Fibroblast of mammary gland (primary cell): ENCODE data around the gene TRDN.

Source experiments
- DNase-seq: peaks from one replicate; pipeline ENCODE4 v3.0.0-alpha.2; 2010; ENCODE audit warnings: low read depth
- H3K4me3 ChIP-seq: 2 replicates; pipeline ENCODE4 v1.5.1; 2011; ENCODE audit warnings: low read depth, mild to moderate bottlenecking, low read length, moderate library complexity; ENCODE audit not compliant: control insufficient read depth
- TF ChIP-seq, protein P1 (sequence below): conservative IDR thresholded peaks from 2 replicates; pipeline ENCODE4 v1.5.1; 2011; ENCODE audit warnings: low read depth, low read length, inconsistent platforms; ENCODE audit not compliant: control insufficient read depth, insufficient read depth

Gene TRDN

GRCh38 chr6:123214433-123214832 is 422.3 kb downstream of the TRDN start:
- TF ChIP-seq, protein P1, sequence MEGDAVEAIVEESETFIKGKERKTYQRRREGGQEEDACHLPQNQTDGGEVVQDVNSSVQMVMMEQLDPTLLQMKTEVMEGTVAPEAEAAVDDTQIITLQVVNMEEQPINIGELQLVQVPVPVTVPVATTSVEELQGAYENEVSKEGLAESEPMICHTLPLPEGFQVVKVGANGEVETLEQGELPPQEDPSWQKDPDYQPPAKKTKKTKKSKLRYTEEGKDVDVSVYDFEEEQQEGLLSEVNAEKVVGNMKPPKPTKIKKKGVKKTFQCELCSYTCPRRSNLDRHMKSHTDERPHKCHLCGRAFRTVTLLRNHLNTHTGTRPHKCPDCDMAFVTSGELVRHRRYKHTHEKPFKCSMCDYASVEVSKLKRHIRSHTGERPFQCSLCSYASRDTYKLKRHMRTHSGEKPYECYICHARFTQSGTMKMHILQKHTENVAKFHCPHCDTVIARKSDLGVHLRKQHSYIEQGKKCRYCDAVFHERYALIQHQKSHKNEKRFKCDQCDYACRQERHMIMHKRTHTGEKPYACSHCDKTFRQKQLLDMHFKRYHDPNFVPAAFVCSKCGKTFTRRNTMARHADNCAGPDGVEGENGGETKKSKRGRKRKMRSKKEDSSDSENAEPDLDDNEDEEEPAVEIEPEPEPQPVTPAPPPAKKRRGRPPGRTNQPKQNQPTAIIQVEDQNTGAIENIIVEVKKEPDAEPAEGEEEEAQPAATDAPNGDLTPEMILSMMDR = no peak
- no peak for DNase-seq
- H3K4me3 ChIP-seq = no peak overlapping the region

DNA sequence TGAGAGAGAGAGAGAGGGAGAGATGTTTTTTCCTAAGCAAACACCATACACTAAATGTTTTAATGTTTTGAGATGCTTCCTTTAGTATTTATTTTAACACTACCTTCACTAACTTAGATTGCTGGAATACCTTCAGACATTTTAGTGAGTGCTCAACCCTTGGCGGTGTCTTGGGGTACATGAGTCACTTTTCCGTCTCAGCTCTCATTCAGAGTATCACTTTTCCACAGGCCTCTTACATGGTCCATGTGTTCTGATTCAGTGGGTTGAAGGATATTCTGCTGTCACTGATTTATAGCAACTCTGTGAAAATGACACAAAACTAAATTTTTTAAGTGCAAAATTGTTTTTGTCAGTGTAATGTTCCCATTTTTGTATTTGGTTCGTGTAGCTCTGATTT is 422.8 kb downstream of the TRDN start:
- H3K4me3 ChIP-seq = no peak overlapping the region
- TF ChIP-seq, protein P1 = no peak
- DNase-seq = peak; percentile 29

GRCh38 chr6:123211777-123212545 is 424.8 kb downstream of the TRDN start:
- peak; percentile 50 for DNase-seq
- TF ChIP-seq, protein P1 = no peak
- no peak overlapping the region for H3K4me3 ChIP-seq

GRCh38 chr6:123210645-123211044 is 426.1 kb downstream of the TRDN start:
- no peak overlapping the region for H3K4me3 ChIP-seq
- TF ChIP-seq, protein P1 = no peak
- DNase-seq = no peak

GRCh38 chr6:123207967-123208510 is 428.7 kb downstream of the TRDN start:
- TF ChIP-seq, protein P1 = no peak

DNA sequence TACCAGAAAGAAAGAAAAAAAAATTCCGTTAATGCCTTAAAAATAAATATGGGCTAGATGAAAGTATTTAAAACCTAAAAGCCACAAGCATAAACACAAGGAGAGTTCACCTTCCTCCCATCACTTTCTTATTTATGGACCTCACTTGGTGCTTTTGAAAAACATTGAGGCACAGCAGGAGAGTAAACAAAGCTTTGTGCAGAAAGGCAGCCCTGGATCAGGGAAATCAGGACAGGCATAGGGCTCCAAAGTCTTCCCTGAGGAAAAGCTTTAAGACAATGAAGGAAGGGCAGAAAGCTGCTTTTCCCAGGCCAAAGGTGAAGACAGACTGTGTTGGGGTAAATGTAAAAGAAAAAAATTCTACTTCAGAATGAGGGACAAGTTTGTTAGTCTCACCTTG is 432.8 kb downstream of the TRDN start:
- TF ChIP-seq, protein P1 = no peak
- DNase-seq = no peak
- H3K4me3 ChIP-seq = no peak overlapping the region

More at GRCh38 chr6:123207967-123208510, 428.7 kb downstream of the TRDN start:
- DNase-seq = no peak
- no peak overlapping the region for H3K4me3 ChIP-seq

DNA sequence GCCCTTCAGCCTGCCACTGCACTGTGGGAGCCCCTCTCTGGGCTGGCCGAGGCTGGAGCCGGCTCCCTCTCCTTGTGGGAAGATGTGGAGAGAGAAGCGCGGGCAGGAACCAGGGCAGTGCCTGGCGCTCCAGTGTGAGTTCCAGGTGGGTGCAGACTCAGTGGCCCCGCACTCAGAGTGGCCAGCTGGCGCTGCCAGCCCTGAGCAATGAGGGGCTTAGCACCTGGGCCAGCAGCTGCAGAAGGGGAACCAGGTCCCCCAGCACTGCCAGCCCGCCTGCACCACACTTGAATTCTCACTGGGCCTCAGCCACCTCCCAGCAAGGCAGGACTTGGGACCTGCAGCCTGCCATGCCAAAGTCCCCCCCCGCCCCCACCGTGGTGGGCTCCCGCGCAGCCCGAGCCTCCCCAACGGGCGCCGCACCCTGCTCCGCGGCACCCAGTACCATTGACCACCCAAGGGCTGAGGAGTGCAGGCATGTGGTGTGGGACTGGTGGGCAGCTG is 434.8 kb downstream of the TRDN start:
- H3K4me3 ChIP-seq = no peak overlapping the region
- TF ChIP-seq, protein P1 = no peak
- no peak for DNase-seq
